ENCODE measurements around the gene FAM228A.
"Not testable (repeated sequence)": the region's sequence is repeated elsewhere in the genome, so short reads cannot be mapped to it uniquely, and the experiment has no call there.

Gene FAM228A

GRCh38 chr2:24175631-24176187, 856 bp downstream of the FAM228A start:
- Mint-ChIP-seq H3K9me3 (no peaks in the 10 kb centered on the region), H3K27ac (no peak overlapping the region), H3K4me1 (ENCODE audit: low read depth) (peaks cover 1% of the 10 kb centered on the region), H3K27me3 (ENCODE audit: low read depth) (peaks cover 15% of the 10 kb centered on the region), H3K4me3 (no peak overlapping the region), H3K36me3 (ENCODE audit: low read depth) (no peaks in the 10 kb centered on the region)

GRCh38 chr2:24176326-24176725, 1.5 kb downstream of the FAM228A start:
- Mint-ChIP-seq H3K27me3 (ENCODE audit: low read depth) (peaks cover 15% of the 10 kb centered on the region), H3K27ac (no peak overlapping the region), H3K9me3 (no peaks in the 10 kb centered on the region), H3K36me3 (ENCODE audit: low read depth) (no peaks in the 10 kb centered on the region), H3K4me3 (no peak overlapping the region), H3K4me1 (ENCODE audit: low read depth) (peaks cover 1% of the 10 kb centered on the region)

GRCh38 chr2:24179683-24180082, 4.8 kb downstream of the FAM228A start:
- Mint-ChIP-seq H3K36me3 (ENCODE audit: low read depth) (no peaks in the 10 kb centered on the region), H3K27ac (no peak overlapping the region), H3K9me3 (no peaks in the 10 kb centered on the region), H3K4me1 (ENCODE audit: low read depth) (peaks cover 1% of the 10 kb centered on the region), H3K4me3 (no peak overlapping the region), H3K27me3 (ENCODE audit: low read depth) (peaks cover 6% of the 10 kb centered on the region)

- peaks cover under 1% of the 10 kb centered on the region for H3K27me3 Mint-ChIP-seq (ENCODE audit: low read depth)
- no peak overlapping the region for H3K27ac Mint-ChIP-seq
- H3K4me1 Mint-ChIP-seq (ENCODE audit: low read depth): peaks cover under 1% of the 10 kb centered on the region
- no peaks in the 10 kb centered on the region for H3K36me3 Mint-ChIP-seq (ENCODE audit: low read depth)
- no peak overlapping the region for H3K4me3 Mint-ChIP-seq
- no peaks in the 10 kb centered on the region for H3K9me3 Mint-ChIP-seq
Measured at GRCh38 chr2:24181849-24182248, 7.0 kb downstream of the FAM228A start.

GRCh38 chr2:24182507-24182906, 7.7 kb downstream of the FAM228A start:
- Mint-ChIP-seq H3K9me3 (no peaks in the 10 kb centered on the region), H3K4me3 (no peak overlapping the region), H3K27ac (no peak overlapping the region), H3K4me1 (ENCODE audit: low read depth) (no peaks in the 10 kb centered on the region), H3K36me3 (ENCODE audit: low read depth) (no peaks in the 10 kb centered on the region), H3K27me3 (ENCODE audit: low read depth) (peaks cover 6% of the 10 kb centered on the region)

GRCh38 chr2:24183366-24184069, 8.7 kb downstream of the FAM228A start:
- H3K27me3 Mint-ChIP-seq (ENCODE audit: low read depth): peaks cover 10% of the 10 kb centered on the region
- no peaks in the 10 kb centered on the region for H3K4me1 Mint-ChIP-seq (ENCODE audit: low read depth)
- H3K27ac Mint-ChIP-seq: no peak overlapping the region
- no peak overlapping the region for H3K4me3 Mint-ChIP-seq
- no peaks in the 10 kb centered on the region for H3K36me3 Mint-ChIP-seq (ENCODE audit: low read depth)
- no peaks in the 10 kb centered on the region for H3K9me3 Mint-ChIP-seq

- Mint-ChIP-seq H3K27ac (no peak overlapping the region), H3K36me3 (ENCODE audit: low read depth) (no peaks in the 10 kb centered on the region), H3K4me1 (ENCODE audit: low read depth) (no peaks in the 10 kb centered on the region), H3K9me3 (no peaks in the 10 kb centered on the region), H3K4me3 (no peak overlapping the region), H3K27me3 (ENCODE audit: low read depth) (peaks cover 10% of the 10 kb centered on the region)
Measured at GRCh38 chr2:24189551-24189950, 14.7 kb downstream of the FAM228A start.

- Mint-ChIP-seq H3K4me1 (ENCODE audit: low read depth) (no peaks in the 10 kb centered on the region), H3K9me3 (no peaks in the 10 kb centered on the region), H3K27me3 (ENCODE audit: low read depth) (peaks cover 10% of the 10 kb centered on the region), H3K4me3 (no peak overlapping the region), H3K27ac (no peak overlapping the region), H3K36me3 (ENCODE audit: low read depth) (no peaks in the 10 kb centered on the region)
Measured at GRCh38 chr2:24190503-24190902, 15.7 kb downstream of the FAM228A start.

- no peaks in the 10 kb centered on the region for H3K4me1 Mint-ChIP-seq (ENCODE audit: low read depth)
- no peaks in the 10 kb centered on the region for H3K36me3 Mint-ChIP-seq (ENCODE audit: low read depth)
- H3K4me3 Mint-ChIP-seq: no peak overlapping the region
- H3K9me3 Mint-ChIP-seq: no peaks in the 10 kb centered on the region
- H3K27ac Mint-ChIP-seq: no peak overlapping the region
- H3K27me3 Mint-ChIP-seq (ENCODE audit: low read depth): peaks cover 10% of the 10 kb centered on the region
Measured at GRCh38 chr2:24191156-24191555, 16.3 kb downstream of the FAM228A start.

GRCh38 chr2:24191848-24192247, 17.0 kb downstream of the FAM228A start:
- Mint-ChIP-seq H3K4me1 (ENCODE audit: low read depth) (no peaks in the 10 kb centered on the region), H3K9me3 (no peaks in the 10 kb centered on the region), H3K36me3 (ENCODE audit: low read depth) (no peaks in the 10 kb centered on the region), H3K27me3 (ENCODE audit: low read depth) (peaks cover 16% of the 10 kb centered on the region), H3K4me3 (no peak overlapping the region), H3K27ac (no peak overlapping the region)

- not testable (repeated sequence) for H3K4me1 Mint-ChIP-seq (ENCODE audit: low read depth); H3K9me3 Mint-ChIP-seq; H3K27me3 Mint-ChIP-seq (ENCODE audit: low read depth); H3K36me3 Mint-ChIP-seq (ENCODE audit: low read depth); H3K4me3 Mint-ChIP-seq; H3K27ac Mint-ChIP-seq
Measured at GRCh38 chr2:24197213-24197612, 22.4 kb downstream of the FAM228A start.

- H3K27ac Mint-ChIP-seq: no peak overlapping the region
- no peaks in the 10 kb centered on the region for H3K4me1 Mint-ChIP-seq (ENCODE audit: low read depth)
- peaks cover 7% of the 10 kb centered on the region for H3K27me3 Mint-ChIP-seq (ENCODE audit: low read depth)
- H3K9me3 Mint-ChIP-seq: no peaks in the 10 kb centered on the region
- no peak overlapping the region for H3K4me3 Mint-ChIP-seq
- peaks cover 17% of the 10 kb centered on the region for H3K36me3 Mint-ChIP-seq (ENCODE audit: low read depth)
Measured at GRCh38 chr2:24199968-24200590, 25.2 kb downstream of the FAM228A start.

- Mint-ChIP-seq H3K36me3 (ENCODE audit: low read depth) (peaks cover 20% of the 10 kb centered on the region), H3K27ac (no peak overlapping the region), H3K9me3 (no peaks in the 10 kb centered on the region), H3K4me1 (ENCODE audit: low read depth) (no peaks in the 10 kb centered on the region), H3K4me3 (no peak overlapping the region), H3K27me3 (ENCODE audit: low read depth) (peaks cover 7% of the 10 kb centered on the region)
Measured at GRCh38 chr2:24200799-24201198, 25.9 kb downstream of the FAM228A start.

GRCh38 chr2:24203029-24203786, 28.4 kb downstream of the FAM228A start:
- no peaks in the 10 kb centered on the region for H3K27me3 Mint-ChIP-seq (ENCODE audit: low read depth)
- H3K4me1 Mint-ChIP-seq (ENCODE audit: low read depth): no peaks in the 10 kb centered on the region
- H3K4me3 Mint-ChIP-seq: no peak overlapping the region
- H3K27ac Mint-ChIP-seq: no peak overlapping the region
- H3K9me3 Mint-ChIP-seq: no peaks in the 10 kb centered on the region
- peaks cover 26% of the 10 kb centered on the region for H3K36me3 Mint-ChIP-seq (ENCODE audit: low read depth)

- Mint-ChIP-seq H3K4me1 (ENCODE audit: low read depth) (no peaks in the 10 kb centered on the region), H3K27me3 (ENCODE audit: low read depth) (no peaks in the 10 kb centered on the region), H3K27ac (no peak overlapping the region), H3K36me3 (ENCODE audit: low read depth) (peaks cover 30% of the 10 kb centered on the region), H3K4me3 (no peak overlapping the region), H3K9me3 (no peaks in the 10 kb centered on the region)
Measured at GRCh38 chr2:24203787-24204150, 28.9 kb downstream of the FAM228A start.
